D721Med (cell line): ENCODE measurements around the gene ADAMTS6.
"Not testable (repeated sequence)": the region's sequence is repeated elsewhere in the genome, so short reads cannot be mapped to it uniquely, and the experiment has no call there.

ENCODE experiments used
- DNase-seq: peaks from one replicate; pipeline ENCODE4 v3.0.0; 2011; ENCODE audit warnings: low spot score; ENCODE audit not compliant: insufficient read length
- FAIRE-seq: peaks from 2 replicates; lab custom pipeline; 2011; peaks lifted over from hg19 to GRCh38; lab: Jason Lieb, UNC
- TF ChIP-seq, protein P1 (sequence below): IDR thresholded peaks from 2 replicates; pipeline ENCODE4 v1.5.1; 2012; ENCODE audit warnings: mild to moderate bottlenecking, control low read depth; ENCODE audit not compliant: insufficient read depth; ENCODE audit errors: missing control alignments

Gene ADAMTS6

DNA sequence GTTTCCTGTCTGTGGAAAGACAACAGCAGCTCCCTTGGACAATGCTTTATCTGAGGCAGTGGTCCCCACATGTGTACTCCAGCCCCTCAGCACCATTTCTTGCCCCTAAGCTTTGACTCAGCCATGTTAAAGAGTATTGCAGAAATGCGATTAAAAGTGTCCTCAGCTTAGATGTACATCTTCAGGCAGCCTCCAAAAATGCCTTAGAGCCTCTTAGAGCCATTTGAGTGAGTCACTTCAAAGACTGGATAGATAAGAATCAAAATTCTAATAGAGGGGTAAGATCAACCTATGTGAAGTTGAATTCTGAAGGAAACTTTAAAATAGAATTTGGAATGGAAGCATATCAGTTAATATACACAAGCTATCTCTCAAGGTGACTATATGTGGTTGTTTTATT is 296.3 kb downstream of the ADAMTS6 start:
- TF ChIP-seq, protein P1, sequence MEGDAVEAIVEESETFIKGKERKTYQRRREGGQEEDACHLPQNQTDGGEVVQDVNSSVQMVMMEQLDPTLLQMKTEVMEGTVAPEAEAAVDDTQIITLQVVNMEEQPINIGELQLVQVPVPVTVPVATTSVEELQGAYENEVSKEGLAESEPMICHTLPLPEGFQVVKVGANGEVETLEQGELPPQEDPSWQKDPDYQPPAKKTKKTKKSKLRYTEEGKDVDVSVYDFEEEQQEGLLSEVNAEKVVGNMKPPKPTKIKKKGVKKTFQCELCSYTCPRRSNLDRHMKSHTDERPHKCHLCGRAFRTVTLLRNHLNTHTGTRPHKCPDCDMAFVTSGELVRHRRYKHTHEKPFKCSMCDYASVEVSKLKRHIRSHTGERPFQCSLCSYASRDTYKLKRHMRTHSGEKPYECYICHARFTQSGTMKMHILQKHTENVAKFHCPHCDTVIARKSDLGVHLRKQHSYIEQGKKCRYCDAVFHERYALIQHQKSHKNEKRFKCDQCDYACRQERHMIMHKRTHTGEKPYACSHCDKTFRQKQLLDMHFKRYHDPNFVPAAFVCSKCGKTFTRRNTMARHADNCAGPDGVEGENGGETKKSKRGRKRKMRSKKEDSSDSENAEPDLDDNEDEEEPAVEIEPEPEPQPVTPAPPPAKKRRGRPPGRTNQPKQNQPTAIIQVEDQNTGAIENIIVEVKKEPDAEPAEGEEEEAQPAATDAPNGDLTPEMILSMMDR, result no peak
- no peak for FAIRE-seq
- no peak for DNase-seq

DNA sequence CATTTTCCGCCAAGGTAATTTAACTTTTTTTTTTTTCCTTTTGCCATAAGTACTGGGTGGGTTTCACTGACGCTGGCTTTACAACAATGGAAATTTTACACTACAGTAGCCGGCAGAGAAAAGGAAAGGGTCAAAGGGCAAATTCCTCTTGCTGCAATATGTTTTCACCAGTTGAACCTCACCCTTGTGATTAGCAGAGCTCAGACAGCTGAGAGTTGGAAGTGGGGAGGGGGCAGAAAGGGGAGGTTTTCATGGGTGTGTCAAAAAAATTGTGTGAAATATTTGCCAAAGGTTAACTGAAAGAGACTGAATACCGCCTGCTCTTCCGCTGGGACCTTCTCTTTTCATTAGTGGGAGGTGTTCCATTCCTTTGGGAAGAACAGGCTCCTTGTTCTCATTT is 296.9 kb downstream of the ADAMTS6 start:
- TF ChIP-seq, protein P1, result no peak
- no peak for FAIRE-seq
- DNase-seq, result no peak

DNA sequence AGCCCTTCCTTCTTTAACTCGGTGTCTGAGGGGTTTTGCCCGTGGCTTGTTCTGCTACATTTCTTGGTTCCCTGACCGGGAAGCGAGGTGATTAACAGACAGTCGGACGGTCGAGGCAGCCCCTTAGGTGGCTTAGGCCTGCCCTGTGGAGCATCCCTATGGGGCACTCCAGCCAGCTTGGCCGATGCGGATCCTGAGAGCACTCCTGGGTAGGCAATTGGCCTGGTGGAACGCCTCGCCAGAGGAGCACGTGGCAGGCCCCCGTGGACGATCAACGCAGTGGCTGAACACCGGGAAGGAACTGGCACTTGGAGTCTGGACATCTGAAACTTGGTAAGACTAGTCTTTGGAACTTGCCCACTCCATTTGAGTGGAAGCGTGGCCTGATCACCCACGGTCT is 307.5 kb downstream of the ADAMTS6 start:
- FAIRE-seq, DNase-seq: not testable (repeated sequence)

DNA sequence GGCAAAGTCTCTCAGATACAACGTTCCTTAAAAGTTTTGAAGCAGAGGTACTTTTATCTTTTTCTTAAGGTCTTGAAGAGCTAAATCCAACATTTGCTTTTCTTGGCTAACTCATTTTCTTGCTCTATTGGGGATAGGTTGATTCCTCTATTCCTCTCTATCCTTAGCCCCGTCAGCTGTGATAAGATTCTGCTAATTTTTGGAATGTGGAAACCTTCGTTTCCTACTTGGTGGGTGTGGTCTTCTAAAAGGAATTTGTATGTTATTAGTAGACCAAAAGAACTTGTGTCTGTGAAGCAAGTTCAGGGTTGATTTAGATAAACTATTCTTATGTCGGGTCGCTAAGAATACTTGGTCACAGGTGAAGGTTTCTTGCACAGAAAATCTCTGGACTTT is 308.6 kb downstream of the ADAMTS6 start:
- TF ChIP-seq, protein P1, result no peak
- FAIRE-seq (no peak), DNase-seq (no peak)

DNA sequence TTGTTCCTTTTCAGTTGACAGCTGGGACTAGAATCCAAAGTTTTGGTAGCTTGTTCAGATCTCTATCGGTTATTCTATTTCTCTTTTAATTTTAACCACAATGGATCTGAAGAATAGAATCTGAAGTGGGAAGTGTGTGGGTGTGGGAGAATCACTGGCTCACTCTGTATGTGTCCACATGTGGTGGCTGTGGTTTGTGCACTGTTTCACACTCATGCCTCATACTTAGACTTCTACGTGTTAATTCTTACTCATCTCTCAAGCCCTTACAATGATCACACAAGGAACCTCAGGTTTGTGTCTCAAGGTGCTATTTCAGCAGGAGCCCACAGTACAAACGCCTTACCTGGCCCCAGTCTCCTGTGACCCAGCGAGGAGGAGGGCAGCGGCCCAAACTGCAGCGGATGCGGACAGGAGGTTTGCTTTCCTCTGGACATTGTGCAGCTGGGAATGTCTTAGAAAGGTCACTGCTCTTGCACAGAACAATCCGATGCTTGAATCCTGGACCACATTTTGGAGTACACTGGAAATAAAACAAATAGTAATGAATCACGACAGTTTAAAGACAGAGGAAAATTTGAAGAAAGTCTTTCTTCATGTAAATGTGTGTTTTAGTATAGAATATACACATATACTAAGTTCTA is 309.1 kb downstream of the ADAMTS6 start:
- no peak for FAIRE-seq

DNA sequence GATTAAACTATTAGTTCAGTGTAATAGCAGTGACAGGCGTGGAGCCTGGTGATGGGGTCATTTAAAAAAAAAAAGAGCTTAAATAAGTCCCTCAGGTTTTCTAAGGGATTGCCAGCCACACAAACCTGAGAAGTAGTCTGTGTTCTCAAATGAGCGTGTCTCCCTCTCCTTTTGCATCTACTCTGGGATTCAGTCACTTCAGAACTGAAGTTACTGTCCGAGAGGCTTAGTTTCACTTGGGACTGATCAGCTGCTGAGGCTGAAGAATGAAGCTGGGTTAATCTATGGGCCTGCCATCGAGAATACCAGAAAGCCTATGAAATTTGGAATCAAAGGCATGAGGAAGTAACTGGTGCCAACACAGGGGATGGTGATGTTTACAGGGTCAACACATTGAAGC is 310.1 kb downstream of the ADAMTS6 start:
- TF ChIP-seq, protein P1, result no peak
- no peak for DNase-seq
- no peak for FAIRE-seq

More for the DNA sequence above, 309.1 kb downstream of the ADAMTS6 start:
- TF ChIP-seq, protein P1, result no peak
- DNase-seq, result no peak

DNA sequence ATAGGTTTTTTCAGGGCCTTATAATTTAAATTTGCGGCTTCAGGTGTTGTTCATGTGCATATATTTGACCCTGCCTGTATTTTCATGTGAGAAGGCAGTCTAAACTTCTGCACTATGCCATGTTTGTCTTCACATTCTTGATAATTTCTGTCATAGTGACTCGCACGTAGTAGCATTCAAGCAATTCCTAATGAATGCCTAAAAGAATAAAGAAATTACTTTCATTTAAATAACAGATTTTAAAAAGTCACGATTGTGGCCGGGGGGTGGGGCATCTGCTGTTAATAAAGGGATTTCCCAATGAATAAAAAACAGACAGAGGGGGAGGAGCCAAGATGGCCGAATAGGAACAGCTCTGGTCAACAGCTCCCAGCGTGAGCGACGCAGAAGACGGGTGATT is 318.0 kb downstream of the ADAMTS6 start:
- TF ChIP-seq, protein P1, result no peak
- FAIRE-seq (no peak), DNase-seq (no peak)
